Neural cell (in vitro differentiated cells): Measurements from ENCODE around the gene CDC37L1. TPM values are rescaled to one million over a fixed set of nuclear protein-coding genes. Genes with fewer than 3 reads are reported as not detected.

ENCODE experiments used
- H2AFZ ChIP-seq: fragments of 200-600, 300-800 bp; sonication (generic), shearing (Covaris generic); 2 replicates; pipeline ENCODE4 v1.6.0; 2014; ENCODE audit warnings: low read depth, mild to moderate bottlenecking, antibody characterized with exemption, low read length, moderate library complexity
- H3F3A ChIP-seq: fragments of 200-600 bp; shearing (Covaris generic); 2 replicates; pipeline ENCODE4 v1.6.1; 2016; ENCODE audit warnings: mild to moderate bottlenecking, moderate library complexity, mixed read lengths, antibody characterized with exemption, low read length; ENCODE audit not compliant: insufficient read depth, poor library complexity, severe bottlenecking
- H3K27ac ChIP-seq: fragments of 200-600, 300-800 bp; sonication (generic), shearing (Covaris generic); 2 replicates; pipeline ENCODE4 v1.5.1; 2014; ENCODE audit warnings: mild to moderate bottlenecking, low read length, moderate library complexity
- H3K27me3 ChIP-seq: fragments of 300-800, 200-600 bp; sonication (generic), shearing (Covaris generic); 2 replicates; pipeline ENCODE4 v1.6.0; 2014; ENCODE audit warnings: mild to moderate bottlenecking, low read depth, low read length, moderate library complexity; ENCODE audit not compliant: insufficient read depth
- H3K36me3 ChIP-seq: fragments of 300-800, 200-600 bp; sonication (generic), shearing (Covaris generic); 2 replicates; pipeline ENCODE4 v1.5.1; 2014; ENCODE audit warnings: mild to moderate bottlenecking, antibody characterized with exemption, low read length, moderate library complexity; ENCODE audit not compliant: insufficient read depth
- H3K4me2 ChIP-seq: fragments of 300-800, 200-600 bp; sonication (generic), shearing (Covaris generic); 2 replicates; pipeline ENCODE4 v1.6.0; 2014; ENCODE audit warnings: mild to moderate bottlenecking, low read length
- H3K4me3 ChIP-seq: fragments of 300-800, 200-600 bp; sonication (generic), shearing (Covaris generic); 2 replicates; pipeline ENCODE4 v1.5.1; 2014; ENCODE audit warnings: mild to moderate bottlenecking, low read length, moderate library complexity
- H3K79me2 ChIP-seq: fragments of 200-600 bp; shearing (Covaris generic); replicated peaks from 2 replicates; pipeline ENCODE4 v1.6.0; 2014; ENCODE audit warnings: mild to moderate bottlenecking, low read length, moderate library complexity; ENCODE audit not compliant: insufficient read depth
- H3K9ac ChIP-seq: fragments of 300-800, 200-600 bp; sonication (generic), shearing (Covaris generic); 2 replicates; pipeline ENCODE4 v1.6.1; 2016; ENCODE audit warnings: mild to moderate bottlenecking, low read length, mixed read lengths
- H3K9me2 ChIP-seq: fragments of 200-600 bp; shearing (Covaris generic); 2 replicates; pipeline ENCODE4 v1.6.1; 2016; ENCODE audit warnings: mild to moderate bottlenecking, low read length, mixed read lengths; ENCODE audit not compliant: insufficient read depth
- H3K9me3 ChIP-seq: fragments of 200-600, 300-800 bp; sonication (generic), shearing (Covaris generic); 2 replicates; pipeline ENCODE4 v1.6.1; 2016; ENCODE audit warnings: mild to moderate bottlenecking, mixed run types, low read length, moderate library complexity, mixed read lengths
- H4K20me1 ChIP-seq: fragments of 200-600 bp; shearing (Covaris generic); 2 replicates; pipeline ENCODE4 v1.6.1; 2016; ENCODE audit warnings: mild to moderate bottlenecking, mixed run types; ENCODE audit not compliant: insufficient read depth
- EP300 ChIP-seq: fragments of 450-650 bp; conservative IDR thresholded peaks from 2 replicates; pipeline ENCODE4 v1.6.1; 2014; ENCODE audit warnings: antibody characterized with exemption, mild to moderate bottlenecking, moderate library complexity; ENCODE audit not compliant: poor library complexity, severe bottlenecking
- EZH2 ChIP-seq: fragments of 200-600, 300-800 bp; shearing (Covaris generic), sonication (generic); IDR thresholded peaks from 2 replicates; pipeline ENCODE4 v1.6.1; 2014; ENCODE audit warnings: antibody characterized with exemption, low read length, borderline replicate concordance, mild to moderate bottlenecking; ENCODE audit not compliant: insufficient read depth, poor library complexity, severe bottlenecking
- MXI1 ChIP-seq: fragments of 450-650 bp; conservative IDR thresholded peaks from 2 replicates; pipeline ENCODE4 v1.6.1; 2014; ENCODE audit warnings: antibody characterized with exemption, mild to moderate bottlenecking; ENCODE audit not compliant: poor library complexity, severe bottlenecking
- POLR2AphosphoS5 ChIP-seq: IDR thresholded peaks from 2 replicates; pipeline ENCODE4 v1.6.1; 2012
- RAD21 ChIP-seq: fragments of 450-650 bp; conservative IDR thresholded peaks from 2 replicates; pipeline ENCODE4 v1.6.1; 2014; ENCODE audit warnings: antibody characterized with exemption, mild to moderate bottlenecking, moderate library complexity
- SMC3 ChIP-seq: fragments of 450-650 bp; conservative IDR thresholded peaks from 2 replicates; pipeline ENCODE4 v1.6.1; 2014; ENCODE audit warnings: antibody characterized with exemption, mild to moderate bottlenecking, moderate library complexity; ENCODE audit not compliant: poor library complexity
- TAF1 ChIP-seq: IDR thresholded peaks from 2 replicates; pipeline ENCODE4 v1.6.1; 2012; ENCODE audit warnings: low read depth
- polyA plus RNA-seq: library from polyadenylated mRNA; depleted of rRNA; stranded (reverse); fragments of >200 nt; gene quantifications from 2 replicates; pipeline ENCODE4 v1.2.3, GENCODE V29; 2014
- TF ChIP-seq, protein P1 (sequence below): IDR thresholded peaks from 2 replicates; pipeline ENCODE4 v1.6.1; 2012; ENCODE audit warnings: borderline replicate concordance
- TF ChIP-seq, protein P2 (sequence below): fragments of 450-650 bp; IDR thresholded peaks from 2 replicates; pipeline ENCODE4 v1.5.1; 2014; ENCODE audit warnings: antibody characterized with exemption, mild to moderate bottlenecking, moderate library complexity; ENCODE audit not compliant: poor library complexity, severe bottlenecking

Gene CDC37L1
- polyA plus RNA-seq, 1 donor from 2014 or later = 34.7 TPM

DNA sequence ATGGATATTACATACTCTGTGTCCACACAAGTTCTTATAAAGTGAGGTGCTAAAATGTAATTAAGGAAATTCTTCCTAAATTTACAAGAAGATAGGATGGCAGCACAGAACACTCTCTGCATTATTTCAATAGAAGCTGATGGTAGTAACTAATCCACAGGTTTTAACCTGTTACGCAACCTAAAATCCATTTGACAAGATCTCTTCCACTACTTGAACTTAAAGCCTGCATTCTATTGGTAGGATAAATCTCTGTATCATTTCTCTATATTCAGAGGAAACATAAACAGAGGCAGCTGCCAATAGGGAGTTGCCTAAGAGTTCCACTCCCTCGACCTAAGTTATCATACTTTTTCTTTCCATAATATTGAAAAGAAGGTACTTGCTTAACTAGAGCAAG is 21.6 kb downstream of the CDC37L1 start:
- H3K9ac ChIP-seq = no peak overlapping the region
- no peak overlapping the region for H3K4me2 ChIP-seq
- no peaks in the 10 kb centered on the region for H4K20me1 ChIP-seq
- H3K9me2 ChIP-seq = no peaks in the 10 kb centered on the region
- no peak overlapping the region for H3K4me3 ChIP-seq
- H2AFZ ChIP-seq = no peak overlapping the region
- no peaks in the 10 kb centered on the region for H3F3A ChIP-seq
- no peaks in the 10 kb centered on the region for H3K79me2 ChIP-seq
- no peak for TF ChIP-seq MXI1
- no peak for TF ChIP-seq RAD21
- TF ChIP-seq, protein P1, sequence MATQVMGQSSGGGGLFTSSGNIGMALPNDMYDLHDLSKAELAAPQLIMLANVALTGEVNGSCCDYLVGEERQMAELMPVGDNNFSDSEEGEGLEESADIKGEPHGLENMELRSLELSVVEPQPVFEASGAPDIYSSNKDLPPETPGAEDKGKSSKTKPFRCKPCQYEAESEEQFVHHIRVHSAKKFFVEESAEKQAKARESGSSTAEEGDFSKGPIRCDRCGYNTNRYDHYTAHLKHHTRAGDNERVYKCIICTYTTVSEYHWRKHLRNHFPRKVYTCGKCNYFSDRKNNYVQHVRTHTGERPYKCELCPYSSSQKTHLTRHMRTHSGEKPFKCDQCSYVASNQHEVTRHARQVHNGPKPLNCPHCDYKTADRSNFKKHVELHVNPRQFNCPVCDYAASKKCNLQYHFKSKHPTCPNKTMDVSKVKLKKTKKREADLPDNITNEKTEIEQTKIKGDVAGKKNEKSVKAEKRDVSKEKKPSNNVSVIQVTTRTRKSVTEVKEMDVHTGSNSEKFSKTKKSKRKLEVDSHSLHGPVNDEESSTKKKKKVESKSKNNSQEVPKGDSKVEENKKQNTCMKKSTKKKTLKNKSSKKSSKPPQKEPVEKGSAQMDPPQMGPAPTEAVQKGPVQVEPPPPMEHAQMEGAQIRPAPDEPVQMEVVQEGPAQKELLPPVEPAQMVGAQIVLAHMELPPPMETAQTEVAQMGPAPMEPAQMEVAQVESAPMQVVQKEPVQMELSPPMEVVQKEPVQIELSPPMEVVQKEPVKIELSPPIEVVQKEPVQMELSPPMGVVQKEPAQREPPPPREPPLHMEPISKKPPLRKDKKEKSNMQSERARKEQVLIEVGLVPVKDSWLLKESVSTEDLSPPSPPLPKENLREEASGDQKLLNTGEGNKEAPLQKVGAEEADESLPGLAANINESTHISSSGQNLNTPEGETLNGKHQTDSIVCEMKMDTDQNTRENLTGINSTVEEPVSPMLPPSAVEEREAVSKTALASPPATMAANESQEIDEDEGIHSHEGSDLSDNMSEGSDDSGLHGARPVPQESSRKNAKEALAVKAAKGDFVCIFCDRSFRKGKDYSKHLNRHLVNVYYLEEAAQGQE = no peak
- TF ChIP-seq EP300 = no peak
- TF ChIP-seq, protein P2, sequence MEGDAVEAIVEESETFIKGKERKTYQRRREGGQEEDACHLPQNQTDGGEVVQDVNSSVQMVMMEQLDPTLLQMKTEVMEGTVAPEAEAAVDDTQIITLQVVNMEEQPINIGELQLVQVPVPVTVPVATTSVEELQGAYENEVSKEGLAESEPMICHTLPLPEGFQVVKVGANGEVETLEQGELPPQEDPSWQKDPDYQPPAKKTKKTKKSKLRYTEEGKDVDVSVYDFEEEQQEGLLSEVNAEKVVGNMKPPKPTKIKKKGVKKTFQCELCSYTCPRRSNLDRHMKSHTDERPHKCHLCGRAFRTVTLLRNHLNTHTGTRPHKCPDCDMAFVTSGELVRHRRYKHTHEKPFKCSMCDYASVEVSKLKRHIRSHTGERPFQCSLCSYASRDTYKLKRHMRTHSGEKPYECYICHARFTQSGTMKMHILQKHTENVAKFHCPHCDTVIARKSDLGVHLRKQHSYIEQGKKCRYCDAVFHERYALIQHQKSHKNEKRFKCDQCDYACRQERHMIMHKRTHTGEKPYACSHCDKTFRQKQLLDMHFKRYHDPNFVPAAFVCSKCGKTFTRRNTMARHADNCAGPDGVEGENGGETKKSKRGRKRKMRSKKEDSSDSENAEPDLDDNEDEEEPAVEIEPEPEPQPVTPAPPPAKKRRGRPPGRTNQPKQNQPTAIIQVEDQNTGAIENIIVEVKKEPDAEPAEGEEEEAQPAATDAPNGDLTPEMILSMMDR = no peak
- no peak for TF ChIP-seq POLR2AphosphoS5
- TF ChIP-seq EZH2 = no peak
- TF ChIP-seq SMC3 = no peak
- no peak for TF ChIP-seq TAF1
- H3K36me3 ChIP-seq = peaks cover 18% of the 10 kb centered on the region
- no peaks in the 10 kb centered on the region for H3K27me3 ChIP-seq
- H3K9me3 ChIP-seq = no peaks in the 10 kb centered on the region
- H3K27ac ChIP-seq = no peak overlapping the region

DNA sequence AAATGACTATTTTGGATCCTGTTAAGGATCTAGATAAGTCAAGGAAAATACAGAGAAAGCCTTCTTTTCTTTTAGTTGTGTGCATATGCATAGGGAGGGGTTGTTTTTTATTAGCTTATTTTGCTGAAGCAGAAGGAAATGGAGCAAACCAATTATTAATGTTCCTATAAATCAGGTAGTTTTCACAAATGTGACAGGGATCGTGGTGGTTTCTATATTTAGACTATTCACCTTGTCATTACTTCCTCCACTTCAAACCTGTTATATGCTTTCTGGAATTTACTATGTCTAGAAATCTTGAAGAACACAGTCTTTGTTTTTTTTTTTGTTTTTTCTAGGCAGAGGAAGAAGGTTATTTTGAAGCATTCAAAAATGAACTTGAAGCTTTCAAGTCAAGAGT is 22.2 kb downstream of the CDC37L1 start:
- Histone ChIP-seq H3K9ac (no peak overlapping the region), H3K4me3 (no peak overlapping the region), H3K27ac (no peak overlapping the region), H2AFZ (no peak overlapping the region), H3K27me3 (no peaks in the 10 kb centered on the region), H3K36me3 (peaks cover 19% of the 10 kb centered on the region), H3F3A (no peaks in the 10 kb centered on the region), H3K9me3 (no peaks in the 10 kb centered on the region), H3K4me2 (no peak overlapping the region), H3K9me2 (no peaks in the 10 kb centered on the region), H4K20me1 (no peaks in the 10 kb centered on the region), H3K79me2 (no peaks in the 10 kb centered on the region)
- no peak for TF ChIP-seq EP300
- no peak for TF ChIP-seq SMC3
- no peak for TF ChIP-seq RAD21
- TF ChIP-seq POLR2AphosphoS5 = no peak
- no peak for TF ChIP-seq MXI1
- TF ChIP-seq TAF1 = no peak
- TF ChIP-seq, protein P2 = no peak
- no peak for TF ChIP-seq EZH2
- TF ChIP-seq, protein P1 = no peak
